WTC11 (cell line): ENCODE results near the gene MAPKAP1. TPM values are rescaled to one million over a fixed set of nuclear protein-coding genes. Genes with fewer than 3 reads are reported as not detected.

Experiments
- ATAC-seq: fragments of 200-7000 bp; cut with Tn5 transposase; 2 replicates; pipeline ENCODE4 v1.10.0; 2021; ENCODE audit warnings: mild to moderate bottlenecking, moderate library complexity
- CTCF ChIA-PET: fragments of 300-600 bp; sonication (Branson Sonifier 250); formaldehyde crosslinking; loops from one replicate; lab custom pipeline; 2021; ENCODE audit warnings: antibody characterized with exemption; lab: Charles Lee
- POLR2A ChIA-PET: fragments of 350-600 bp; sonication (Branson Sonifier 250); formaldehyde crosslinking; loops from one replicate; lab custom pipeline; 2021; ENCODE audit warnings: antibody characterized with exemption; lab: Charles Lee
- DNase-seq: peaks from one replicate; pipeline ENCODE4 v3.0.0; 2021; ENCODE audit warnings: low spot score
- H3K27ac Mint-ChIP-seq: 2 replicates; pipeline ENCODE4 v1.8.0; 2021; ENCODE audit warnings: mixed read lengths
- H3K27me3 Mint-ChIP-seq: 2 replicates; pipeline ENCODE4 v1.8.0; 2021; ENCODE audit warnings: low read depth, mild to moderate bottlenecking, moderate library complexity, mixed read lengths
- H3K36me3 Mint-ChIP-seq: 2 replicates; pipeline ENCODE4 v1.8.0; 2021; ENCODE audit warnings: mixed read lengths
- H3K4me1 Mint-ChIP-seq: 2 replicates; pipeline ENCODE4 v1.8.0; 2022; ENCODE audit warnings: mixed read lengths
- H3K4me3 Mint-ChIP-seq: 2 replicates; pipeline ENCODE4 v1.8.0; 2021; ENCODE audit warnings: mild to moderate bottlenecking, moderate library complexity, mixed read lengths
- H3K9me3 Mint-ChIP-seq: 2 replicates; pipeline ENCODE4 v1.8.0; 2021; ENCODE audit warnings: mixed read lengths
- ATF1 ChIP-seq: sonication (generic); formaldehyde crosslinking; IDR thresholded peaks from 2 replicates; pipeline ENCODE4 v1.8.1; 2023; ENCODE audit warnings: mild to moderate bottlenecking, moderate library complexity, missing genetic modification reagents
- CREM ChIP-seq: sonication (generic); formaldehyde crosslinking; IDR thresholded peaks from 2 replicates; pipeline ENCODE4 v1.8.1; 2022; ENCODE audit warnings: mild to moderate bottlenecking, missing genetic modification reagents, moderate library complexity
- FOXJ3 ChIP-seq: sonication (generic); formaldehyde crosslinking; IDR thresholded peaks from 2 replicates; pipeline ENCODE4 v1.9.0; 2021; ENCODE audit warnings: missing genetic modification reagents, mild to moderate bottlenecking, borderline replicate concordance
- FOXP1 ChIP-seq: sonication (generic); formaldehyde crosslinking; IDR thresholded peaks from 2 replicates; pipeline ENCODE4 v1.8.0; 2022; ENCODE audit warnings: missing genetic modification reagents, mild to moderate bottlenecking, moderate library complexity, borderline replicate concordance
- GABPB1 ChIP-seq: sonication (generic); formaldehyde crosslinking; IDR thresholded peaks from 2 replicates; pipeline ENCODE4 v1.8.1; 2023; ENCODE audit warnings: mild to moderate bottlenecking, missing genetic modification reagents
- JUN ChIP-seq: sonication (generic); formaldehyde crosslinking; IDR thresholded peaks from 2 replicates; pipeline ENCODE4 v1.8.0; 2023; ENCODE audit warnings: mild to moderate bottlenecking, missing genetic modification reagents
- PRRX2 ChIP-seq: fragments of 250-450 bp; sonication (Bioruptor Pico); IDR thresholded peaks from 2 replicates; pipeline ENCODE4 v1.8.0; 2021; ENCODE audit warnings: mild to moderate bottlenecking
- SMAD3 ChIP-seq: sonication (generic); formaldehyde crosslinking; IDR thresholded peaks from 2 replicates; pipeline ENCODE4 v1.8.0; 2022; ENCODE audit warnings: missing genetic modification reagents, mild to moderate bottlenecking, borderline replicate concordance
- SMAD4 ChIP-seq: sonication (generic); formaldehyde crosslinking; IDR thresholded peaks from 2 replicates; pipeline ENCODE4 v1.8.0; 2022; ENCODE audit warnings: mild to moderate bottlenecking, missing genetic modification reagents
- ZBTB21 ChIP-seq: sonication (generic); formaldehyde crosslinking; IDR thresholded peaks from 2 replicates; pipeline ENCODE4 v1.8.1; 2023; ENCODE audit warnings: mild to moderate bottlenecking, missing genetic modification reagents, borderline replicate concordance
- total RNA-seq: library from RNA; stranded (reverse); gene quantifications from 3 replicates; pipeline ENCODE4 v1.2.3, GENCODE V29; 2021
- TF ChIP-seq, protein P1 (sequence below): fragments of 250-450 bp; sonication (Bioruptor Pico); IDR thresholded peaks from 2 replicates; pipeline ENCODE4 v1.8.0; 2021; ENCODE audit warnings: mild to moderate bottlenecking
- TF ChIP-seq, protein P2 (sequence below): sonication (generic); formaldehyde crosslinking; IDR thresholded peaks from 2 replicates; pipeline ENCODE4 v1.8.0; 2023; ENCODE audit warnings: mild to moderate bottlenecking, missing genetic modification reagents
- TF ChIP-seq, protein P3 (sequence below): sonication (generic); formaldehyde crosslinking; IDR thresholded peaks from 2 replicates; pipeline ENCODE4 v1.8.1; 2023; ENCODE audit warnings: mild to moderate bottlenecking, missing genetic modification reagents, borderline replicate concordance
- TF ChIP-seq, protein P4 (sequence below): sonication (generic); formaldehyde crosslinking; IDR thresholded peaks from 2 replicates; pipeline ENCODE4 v1.8.1; 2023; ENCODE audit warnings: mild to moderate bottlenecking, moderate library complexity, missing genetic modification reagents
- TF ChIP-seq, protein P5 (sequence below): sonication (generic); formaldehyde crosslinking; IDR thresholded peaks from 2 replicates; pipeline ENCODE4 v1.8.0; 2022; ENCODE audit warnings: missing genetic modification reagents
- TF ChIP-seq, protein P6 (sequence below): fragments of 200-600 bp; IDR thresholded peaks from 2 replicates; pipeline ENCODE4 v1.8.0; 2022; ENCODE audit warnings: antibody characterized with exemption
- TF ChIP-seq, protein P7 (sequence below): sonication (generic); formaldehyde crosslinking; IDR thresholded peaks from 2 replicates; pipeline ENCODE4 v1.8.1; 2023; ENCODE audit warnings: mild to moderate bottlenecking, missing genetic modification reagents, moderate library complexity
- TF ChIP-seq, protein P8 (sequence below): sonication (generic); formaldehyde crosslinking; IDR thresholded peaks from 2 replicates; pipeline ENCODE4 v1.8.0; 2022; ENCODE audit warnings: mild to moderate bottlenecking, missing genetic modification reagents
- TF ChIP-seq, protein P9 (sequence below): sonication (generic); formaldehyde crosslinking; conservative IDR thresholded peaks from 2 replicates; pipeline ENCODE4 v1.8.1; 2022; ENCODE audit warnings: mild to moderate bottlenecking, missing genetic modification reagents

The MAPKAP1 gene
- total RNA-seq, 1 experiment from 2014 or later = 111 TPM

DNA sequence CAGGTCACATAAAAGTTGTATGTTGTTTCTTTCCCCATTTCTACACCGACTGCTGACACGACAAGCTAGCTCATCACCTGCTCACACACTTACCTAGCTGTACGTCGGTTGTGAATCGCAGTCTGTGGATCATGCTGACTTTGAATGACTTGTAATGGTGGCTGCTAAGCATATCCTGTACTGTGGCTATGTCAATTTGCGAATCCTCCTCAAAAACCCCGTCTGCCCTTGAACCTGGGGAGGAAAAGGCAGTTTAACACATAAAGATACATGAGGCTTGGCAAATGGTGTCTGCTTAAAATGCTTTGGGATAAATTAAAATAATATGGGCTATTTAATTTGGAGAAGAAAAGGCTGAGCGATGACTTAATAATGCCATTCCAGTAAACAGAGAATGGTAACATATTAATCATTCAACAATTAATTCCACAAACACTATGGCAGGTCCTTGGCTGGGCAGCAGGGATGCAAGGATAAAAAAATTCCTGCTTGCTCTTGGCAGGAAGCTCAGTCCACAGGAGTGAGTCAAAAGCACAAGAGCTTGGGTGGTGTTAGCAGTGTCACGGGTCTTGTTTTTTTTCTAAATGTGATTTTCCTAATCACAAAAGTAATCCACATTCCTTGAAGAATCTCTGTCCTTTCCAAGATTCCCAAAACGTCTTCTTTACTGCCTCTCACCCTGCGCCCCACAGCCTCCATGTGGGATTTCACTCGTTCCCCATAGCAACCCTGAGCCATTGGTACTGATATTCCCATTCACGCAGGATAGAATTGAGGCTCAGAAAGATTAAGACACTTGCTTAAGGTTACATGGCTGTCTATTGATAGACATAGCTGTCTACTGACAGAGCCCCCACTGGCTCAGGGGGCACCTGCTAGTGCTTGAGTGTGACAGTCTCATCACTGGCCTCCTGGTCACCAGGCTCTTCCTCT, 222.4 kb downstream of the MAPKAP1 start:
- Mint-ChIP-seq H3K27me3 (no peaks in the 10 kb centered on the region), H3K27ac (peak overlapping the region; percentile 62; the same call in 1 of the 2 replicates), H3K36me3 (peaks cover 10% of the 10 kb centered on the region), H3K9me3 (no peaks in the 10 kb centered on the region), H3K4me3 (no peak overlapping the region), H3K4me1 (peaks cover 25% of the 10 kb centered on the region)
- TF ChIP-seq SMAD4 (CRISPR knock-in tag) = no peak
- TF ChIP-seq, protein P1, sequence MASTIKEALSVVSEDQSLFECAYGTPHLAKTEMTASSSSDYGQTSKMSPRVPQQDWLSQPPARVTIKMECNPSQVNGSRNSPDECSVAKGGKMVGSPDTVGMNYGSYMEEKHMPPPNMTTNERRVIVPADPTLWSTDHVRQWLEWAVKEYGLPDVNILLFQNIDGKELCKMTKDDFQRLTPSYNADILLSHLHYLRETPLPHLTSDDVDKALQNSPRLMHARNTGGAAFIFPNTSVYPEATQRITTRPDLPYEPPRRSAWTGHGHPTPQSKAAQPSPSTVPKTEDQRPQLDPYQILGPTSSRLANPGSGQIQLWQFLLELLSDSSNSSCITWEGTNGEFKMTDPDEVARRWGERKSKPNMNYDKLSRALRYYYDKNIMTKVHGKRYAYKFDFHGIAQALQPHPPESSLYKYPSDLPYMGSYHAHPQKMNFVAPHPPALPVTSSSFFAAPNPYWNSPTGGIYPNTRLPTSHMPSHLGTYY (CRISPR knock-in tag) = no peak
- TF ChIP-seq JUN (CRISPR knock-in tag) = no peak
- TF ChIP-seq GABPB1 (CRISPR knock-in tag) = no peak
- TF ChIP-seq, protein P2, sequence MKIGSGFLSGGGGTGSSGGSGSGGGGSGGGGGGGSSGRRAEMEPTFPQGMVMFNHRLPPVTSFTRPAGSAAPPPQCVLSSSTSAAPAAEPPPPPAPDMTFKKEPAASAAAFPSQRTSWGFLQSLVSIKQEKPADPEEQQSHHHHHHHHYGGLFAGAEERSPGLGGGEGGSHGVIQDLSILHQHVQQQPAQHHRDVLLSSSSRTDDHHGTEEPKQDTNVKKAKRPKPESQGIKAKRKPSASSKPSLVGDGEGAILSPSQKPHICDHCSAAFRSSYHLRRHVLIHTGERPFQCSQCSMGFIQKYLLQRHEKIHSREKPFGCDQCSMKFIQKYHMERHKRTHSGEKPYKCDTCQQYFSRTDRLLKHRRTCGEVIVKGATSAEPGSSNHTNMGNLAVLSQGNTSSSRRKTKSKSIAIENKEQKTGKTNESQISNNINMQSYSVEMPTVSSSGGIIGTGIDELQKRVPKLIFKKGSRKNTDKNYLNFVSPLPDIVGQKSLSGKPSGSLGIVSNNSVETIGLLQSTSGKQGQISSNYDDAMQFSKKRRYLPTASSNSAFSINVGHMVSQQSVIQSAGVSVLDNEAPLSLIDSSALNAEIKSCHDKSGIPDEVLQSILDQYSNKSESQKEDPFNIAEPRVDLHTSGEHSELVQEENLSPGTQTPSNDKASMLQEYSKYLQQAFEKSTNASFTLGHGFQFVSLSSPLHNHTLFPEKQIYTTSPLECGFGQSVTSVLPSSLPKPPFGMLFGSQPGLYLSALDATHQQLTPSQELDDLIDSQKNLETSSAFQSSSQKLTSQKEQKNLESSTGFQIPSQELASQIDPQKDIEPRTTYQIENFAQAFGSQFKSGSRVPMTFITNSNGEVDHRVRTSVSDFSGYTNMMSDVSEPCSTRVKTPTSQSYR (CRISPR knock-in tag) = no peak
- TF ChIP-seq FOXP1 = no peak
- no peak for TF ChIP-seq ZBTB21 (CRISPR knock-in tag)
- TF ChIP-seq, protein P3, sequence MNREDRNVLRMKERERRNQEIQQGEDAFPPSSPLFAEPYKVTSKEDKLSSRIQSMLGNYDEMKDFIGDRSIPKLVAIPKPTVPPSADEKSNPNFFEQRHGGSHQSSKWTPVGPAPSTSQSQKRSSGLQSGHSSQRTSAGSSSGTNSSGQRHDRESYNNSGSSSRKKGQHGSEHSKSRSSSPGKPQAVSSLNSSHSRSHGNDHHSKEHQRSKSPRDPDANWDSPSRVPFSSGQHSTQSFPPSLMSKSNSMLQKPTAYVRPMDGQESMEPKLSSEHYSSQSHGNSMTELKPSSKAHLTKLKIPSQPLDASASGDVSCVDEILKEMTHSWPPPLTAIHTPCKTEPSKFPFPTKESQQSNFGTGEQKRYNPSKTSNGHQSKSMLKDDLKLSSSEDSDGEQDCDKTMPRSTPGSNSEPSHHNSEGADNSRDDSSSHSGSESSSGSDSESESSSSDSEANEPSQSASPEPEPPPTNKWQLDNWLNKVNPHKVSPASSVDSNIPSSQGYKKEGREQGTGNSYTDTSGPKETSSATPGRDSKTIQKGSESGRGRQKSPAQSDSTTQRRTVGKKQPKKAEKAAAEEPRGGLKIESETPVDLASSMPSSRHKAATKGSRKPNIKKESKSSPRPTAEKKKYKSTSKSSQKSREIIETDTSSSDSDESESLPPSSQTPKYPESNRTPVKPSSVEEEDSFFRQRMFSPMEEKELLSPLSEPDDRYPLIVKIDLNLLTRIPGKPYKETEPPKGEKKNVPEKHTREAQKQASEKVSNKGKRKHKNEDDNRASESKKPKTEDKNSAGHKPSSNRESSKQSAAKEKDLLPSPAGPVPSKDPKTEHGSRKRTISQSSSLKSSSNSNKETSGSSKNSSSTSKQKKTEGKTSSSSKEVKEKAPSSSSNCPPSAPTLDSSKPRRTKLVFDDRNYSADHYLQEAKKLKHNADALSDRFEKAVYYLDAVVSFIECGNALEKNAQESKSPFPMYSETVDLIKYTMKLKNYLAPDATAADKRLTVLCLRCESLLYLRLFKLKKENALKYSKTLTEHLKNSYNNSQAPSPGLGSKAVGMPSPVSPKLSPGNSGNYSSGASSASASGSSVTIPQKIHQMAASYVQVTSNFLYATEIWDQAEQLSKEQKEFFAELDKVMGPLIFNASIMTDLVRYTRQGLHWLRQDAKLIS (CRISPR knock-in tag) = no peak
- TF ChIP-seq PRRX2 (CRISPR knock-in tag) = no peak
- no peak for TF ChIP-seq SMAD3
- TF ChIP-seq CREM (CRISPR knock-in tag) = no peak
- TF ChIP-seq, protein P4, sequence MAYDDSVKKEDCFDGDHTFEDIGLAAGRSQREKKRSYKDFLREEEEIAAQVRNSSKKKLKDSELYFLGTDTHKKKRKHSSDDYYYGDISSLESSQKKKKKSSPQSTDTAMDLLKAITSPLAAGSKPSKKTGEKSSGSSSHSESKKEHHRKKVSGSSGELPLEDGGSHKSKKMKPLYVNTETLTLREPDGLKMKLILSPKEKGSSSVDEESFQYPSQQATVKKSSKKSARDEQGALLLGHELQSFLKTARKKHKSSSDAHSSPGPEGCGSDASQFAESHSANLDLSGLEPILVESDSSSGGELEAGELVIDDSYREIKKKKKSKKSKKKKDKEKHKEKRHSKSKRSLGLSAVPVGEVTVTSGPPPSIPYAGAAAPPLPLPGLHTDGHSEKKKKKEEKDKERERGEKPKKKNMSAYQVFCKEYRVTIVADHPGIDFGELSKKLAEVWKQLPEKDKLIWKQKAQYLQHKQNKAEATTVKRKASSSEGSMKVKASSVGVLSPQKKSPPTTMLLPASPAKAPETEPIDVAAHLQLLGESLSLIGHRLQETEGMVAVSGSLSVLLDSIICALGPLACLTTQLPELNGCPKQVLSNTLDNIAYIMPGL (CRISPR knock-in tag) = no peak
- TF ChIP-seq, protein P5, sequence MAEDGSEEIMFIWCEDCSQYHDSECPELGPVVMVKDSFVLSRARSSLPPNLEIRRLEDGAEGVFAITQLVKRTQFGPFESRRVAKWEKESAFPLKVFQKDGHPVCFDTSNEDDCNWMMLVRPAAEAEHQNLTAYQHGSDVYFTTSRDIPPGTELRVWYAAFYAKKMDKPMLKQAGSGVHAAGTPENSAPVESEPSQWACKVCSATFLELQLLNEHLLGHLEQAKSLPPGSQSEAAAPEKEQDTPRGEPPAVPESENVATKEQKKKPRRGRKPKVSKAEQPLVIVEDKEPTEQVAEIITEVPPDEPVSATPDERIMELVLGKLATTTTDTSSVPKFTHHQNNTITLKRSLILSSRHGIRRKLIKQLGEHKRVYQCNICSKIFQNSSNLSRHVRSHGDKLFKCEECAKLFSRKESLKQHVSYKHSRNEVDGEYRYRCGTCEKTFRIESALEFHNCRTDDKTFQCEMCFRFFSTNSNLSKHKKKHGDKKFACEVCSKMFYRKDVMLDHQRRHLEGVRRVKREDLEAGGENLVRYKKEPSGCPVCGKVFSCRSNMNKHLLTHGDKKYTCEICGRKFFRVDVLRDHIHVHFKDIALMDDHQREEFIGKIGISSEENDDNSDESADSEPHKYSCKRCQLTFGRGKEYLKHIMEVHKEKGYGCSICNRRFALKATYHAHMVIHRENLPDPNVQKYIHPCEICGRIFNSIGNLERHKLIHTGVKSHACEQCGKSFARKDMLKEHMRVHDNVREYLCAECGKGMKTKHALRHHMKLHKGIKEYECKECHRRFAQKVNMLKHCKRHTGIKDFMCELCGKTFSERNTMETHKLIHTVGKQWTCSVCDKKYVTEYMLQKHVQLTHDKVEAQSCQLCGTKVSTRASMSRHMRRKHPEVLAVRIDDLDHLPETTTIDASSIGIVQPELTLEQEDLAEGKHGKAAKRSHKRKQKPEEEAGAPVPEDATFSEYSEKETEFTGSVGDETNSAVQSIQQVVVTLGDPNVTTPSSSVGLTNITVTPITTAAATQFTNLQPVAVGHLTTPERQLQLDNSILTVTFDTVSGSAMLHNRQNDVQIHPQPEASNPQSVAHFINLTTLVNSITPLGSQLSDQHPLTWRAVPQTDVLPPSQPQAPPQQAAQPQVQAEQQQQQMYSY (CRISPR knock-in tag) = no peak
- no peak for TF ChIP-seq FOXJ3
- TF ChIP-seq, protein P6, sequence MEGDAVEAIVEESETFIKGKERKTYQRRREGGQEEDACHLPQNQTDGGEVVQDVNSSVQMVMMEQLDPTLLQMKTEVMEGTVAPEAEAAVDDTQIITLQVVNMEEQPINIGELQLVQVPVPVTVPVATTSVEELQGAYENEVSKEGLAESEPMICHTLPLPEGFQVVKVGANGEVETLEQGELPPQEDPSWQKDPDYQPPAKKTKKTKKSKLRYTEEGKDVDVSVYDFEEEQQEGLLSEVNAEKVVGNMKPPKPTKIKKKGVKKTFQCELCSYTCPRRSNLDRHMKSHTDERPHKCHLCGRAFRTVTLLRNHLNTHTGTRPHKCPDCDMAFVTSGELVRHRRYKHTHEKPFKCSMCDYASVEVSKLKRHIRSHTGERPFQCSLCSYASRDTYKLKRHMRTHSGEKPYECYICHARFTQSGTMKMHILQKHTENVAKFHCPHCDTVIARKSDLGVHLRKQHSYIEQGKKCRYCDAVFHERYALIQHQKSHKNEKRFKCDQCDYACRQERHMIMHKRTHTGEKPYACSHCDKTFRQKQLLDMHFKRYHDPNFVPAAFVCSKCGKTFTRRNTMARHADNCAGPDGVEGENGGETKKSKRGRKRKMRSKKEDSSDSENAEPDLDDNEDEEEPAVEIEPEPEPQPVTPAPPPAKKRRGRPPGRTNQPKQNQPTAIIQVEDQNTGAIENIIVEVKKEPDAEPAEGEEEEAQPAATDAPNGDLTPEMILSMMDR = no peak
- TF ChIP-seq, protein P7, sequence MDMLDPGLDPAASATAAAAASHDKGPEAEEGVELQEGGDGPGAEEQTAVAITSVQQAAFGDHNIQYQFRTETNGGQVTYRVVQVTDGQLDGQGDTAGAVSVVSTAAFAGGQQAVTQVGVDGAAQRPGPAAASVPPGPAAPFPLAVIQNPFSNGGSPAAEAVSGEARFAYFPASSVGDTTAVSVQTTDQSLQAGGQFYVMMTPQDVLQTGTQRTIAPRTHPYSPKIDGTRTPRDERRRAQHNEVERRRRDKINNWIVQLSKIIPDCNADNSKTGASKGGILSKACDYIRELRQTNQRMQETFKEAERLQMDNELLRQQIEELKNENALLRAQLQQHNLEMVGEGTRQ = no peak
- TF ChIP-seq ATF1 (CRISPR knock-in tag) = no peak
- TF ChIP-seq, protein P8, sequence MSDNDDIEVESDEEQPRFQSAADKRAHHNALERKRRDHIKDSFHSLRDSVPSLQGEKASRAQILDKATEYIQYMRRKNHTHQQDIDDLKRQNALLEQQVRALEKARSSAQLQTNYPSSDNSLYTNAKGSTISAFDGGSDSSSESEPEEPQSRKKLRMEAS (CRISPR knock-in tag) = no peak
- TF ChIP-seq, protein P9, sequence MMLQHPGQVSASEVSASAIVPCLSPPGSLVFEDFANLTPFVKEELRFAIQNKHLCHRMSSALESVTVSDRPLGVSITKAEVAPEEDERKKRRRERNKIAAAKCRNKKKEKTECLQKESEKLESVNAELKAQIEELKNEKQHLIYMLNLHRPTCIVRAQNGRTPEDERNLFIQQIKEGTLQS (CRISPR knock-in tag) = no peak
- ChIA-PET POLR2A (no interaction called here), CTCF (interaction anchor here (0.6 to 1.3 kb wide), 3 partner anchors 8 to 538 kb away, joined by 3 to 5 read pairs (median 3); no protein-coding TSS in a partner anchor)
- ATAC-seq = no peak
- DNase-seq = no peak
